ENCODE results near the gene GRK5. TPM values are rescaled to one million over a fixed set of nuclear protein-coding genes. Genes with fewer than 3 reads are reported as not detected.

Gene GRK5
- total RNA-seq, 4 donors from 2014 or later, result 15.9 to 53.8 (median 18.4) TPM

DNA sequence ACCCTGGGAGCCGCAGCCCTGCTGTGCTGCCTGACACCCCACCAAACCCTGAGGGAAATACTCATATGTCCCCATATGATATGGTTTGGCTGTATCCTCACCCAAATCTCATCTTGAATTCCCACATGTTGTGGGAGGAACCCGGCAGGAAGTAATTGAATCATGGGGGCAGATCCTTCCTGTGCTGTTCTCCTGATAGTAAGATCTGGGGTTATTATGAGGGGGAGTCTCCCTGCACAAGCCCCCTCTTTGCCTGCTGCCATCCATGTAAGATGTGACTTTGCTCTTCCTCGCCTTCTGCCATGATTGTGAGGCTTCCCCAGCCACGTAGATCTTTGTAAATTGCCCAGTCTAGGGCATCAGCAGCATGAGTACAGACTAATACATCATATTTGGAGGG is 266.4 kb downstream of the GRK5 start:
- no peak for ATAC-seq (ENCODE audit: low FRiP score)
- TF ChIP-seq CTCF (IDR thresholded peaks at IDR 0.05), result no peak
- no peak for DNase-seq (ENCODE audit: low spot score)

DNA sequence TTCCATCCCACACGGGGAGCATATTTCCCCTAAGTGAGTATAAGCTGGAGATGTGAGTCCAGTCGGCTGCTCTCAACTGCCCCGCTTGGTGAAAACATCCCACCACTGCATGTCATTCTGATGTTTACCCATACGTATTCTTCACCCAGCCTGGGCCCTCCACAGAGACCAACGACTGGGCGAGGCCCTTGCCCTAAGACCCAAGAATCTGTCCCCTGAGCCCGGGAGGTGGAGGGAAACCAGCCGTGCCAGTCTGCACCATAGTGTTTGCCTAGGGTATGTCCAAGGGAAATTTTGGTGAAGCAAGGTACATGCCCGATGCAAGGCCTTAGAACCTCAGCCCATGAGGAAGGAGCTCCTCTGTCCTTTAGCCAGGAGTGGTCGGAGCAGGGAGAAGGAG is 267.2 kb downstream of the GRK5 start:
- no peak for TF ChIP-seq CTCF (IDR thresholded peaks at IDR 0.05)
- DNase-seq (ENCODE audit: low spot score) (no peak), ATAC-seq (ENCODE audit: low FRiP score) (no peak)

DNA sequence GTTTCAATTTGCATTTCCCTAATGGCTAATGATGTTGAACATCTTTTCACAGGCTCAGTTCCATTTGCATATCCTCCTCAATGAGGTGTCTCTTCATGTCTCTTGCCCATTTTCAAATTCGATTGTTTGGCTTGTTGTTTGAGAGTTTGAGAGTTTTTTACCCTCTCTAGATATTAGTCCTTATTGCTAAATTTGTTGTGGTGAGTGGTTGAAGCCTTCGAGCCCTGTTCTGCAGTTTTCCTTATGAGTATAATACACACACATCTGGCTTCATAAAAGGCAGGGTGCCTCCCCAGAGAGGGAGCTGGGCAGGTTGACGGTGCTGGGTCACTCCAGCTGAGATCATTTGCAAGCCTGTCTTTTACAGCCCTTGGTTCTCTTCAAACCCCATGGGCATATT is 270.1 kb downstream of the GRK5 start:
- TF ChIP-seq CTCF (IDR thresholded peaks at IDR 0.05), result no peak
- ATAC-seq (ENCODE audit: low FRiP score) (no peak), DNase-seq (ENCODE audit: low spot score) (no peak)

DNA sequence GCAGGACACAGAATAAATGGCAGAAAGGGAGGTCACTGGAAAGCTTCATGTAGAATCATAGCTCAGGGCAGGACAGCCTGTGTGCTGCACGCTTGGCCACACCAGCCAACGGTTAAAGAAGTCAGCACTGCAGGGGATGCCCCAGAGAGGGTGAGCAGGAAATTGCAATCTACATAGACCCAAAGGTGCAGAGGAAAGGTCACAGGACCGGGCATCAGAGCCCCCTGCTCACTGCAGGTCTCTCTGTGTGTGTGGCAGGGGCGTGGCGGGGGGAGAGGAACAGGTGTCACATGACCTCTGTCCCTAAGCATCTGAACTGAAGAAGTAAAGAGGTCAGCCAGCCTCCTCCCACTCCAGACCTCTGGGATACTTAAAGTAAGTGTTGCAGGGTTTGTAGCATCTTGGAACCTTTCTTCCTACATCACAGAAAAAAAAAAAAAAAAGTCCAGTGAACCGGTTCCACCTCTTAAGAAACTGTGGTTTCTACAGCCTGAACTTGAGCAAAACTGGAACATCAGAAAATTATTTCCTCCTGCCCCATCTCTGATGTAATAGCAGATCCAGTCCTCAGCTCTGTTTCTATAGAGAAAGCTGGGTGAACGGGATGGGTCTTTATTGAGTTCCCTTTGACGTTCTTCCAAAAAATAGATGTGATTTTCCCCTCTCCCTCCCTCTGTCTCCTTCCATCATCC is 270.9 kb downstream of the GRK5 start:
- DNase-seq (ENCODE audit: low spot score) (no peak), ATAC-seq (ENCODE audit: low FRiP score) (no peak)
- TF ChIP-seq CTCF (IDR thresholded peaks at IDR 0.05), result no peak

- TF ChIP-seq CTCF (IDR thresholded peaks at IDR 0.05), result no peak
- DNase-seq (ENCODE audit: low spot score) (no peak), ATAC-seq (ENCODE audit: low FRiP score) (no peak)
These were observed 271.5 kb downstream of the GRK5 start for GRCh38 chr10:119478811-119479341.

- no peak for TF ChIP-seq CTCF (IDR thresholded peaks at IDR 0.05)
- DNase-seq (ENCODE audit: low spot score) (no peak), ATAC-seq (ENCODE audit: low FRiP score) (no peak)
These were observed 272.2 kb downstream of the GRK5 start for GRCh38 chr10:119479532-119479931.

DNA sequence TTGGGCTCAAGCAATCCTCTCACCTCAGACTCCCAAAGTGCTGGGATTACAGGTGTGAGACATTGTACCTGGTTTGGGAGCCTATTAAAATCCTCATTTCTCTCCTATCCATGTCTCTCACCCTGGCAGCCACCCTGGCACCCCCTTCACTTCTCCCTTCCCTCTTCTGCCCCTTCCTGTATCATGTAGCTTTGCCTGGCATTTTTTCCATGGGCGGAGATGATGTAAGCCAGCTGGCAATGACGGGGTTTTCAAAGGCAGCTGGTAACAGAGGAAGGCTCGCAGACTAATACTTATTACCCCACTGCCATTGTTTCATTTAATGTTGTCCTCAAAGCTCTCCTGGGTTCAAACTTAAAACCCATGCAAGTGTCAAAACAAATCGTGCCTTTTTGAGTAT is 273.3 kb downstream of the GRK5 start:
- DNase-seq (ENCODE audit: low spot score), result no peak
- ATAC-seq (ENCODE audit: low FRiP score), result no peak
- no peak for TF ChIP-seq CTCF (IDR thresholded peaks at IDR 0.05)
